H1 (cell line): ENCODE results near the gene LTO1. TPM values are rescaled to one million over a fixed set of nuclear protein-coding genes. Genes with fewer than 3 reads are reported as not detected.

ENCODE experiments used
- ASH2L ChIP-seq: fragments of 200-600, 300-600 bp; sonication (generic); IDR thresholded peaks from one replicate; pipeline ENCODE4 v1.7.1; 2017; ENCODE audit warnings: low read length
- CHD2 ChIP-seq: IDR thresholded peaks from 2 replicates; pipeline ENCODE4 v1.6.1; 2012; ENCODE audit warnings: low read length, improper control_type of control experiment
- E2F6 ChIP-seq: IDR thresholded peaks from 2 replicates; pipeline ENCODE4 v1.6.1; 2012; ENCODE audit warnings: inconsistent platforms
- HDAC2 ChIP-seq, 2 experiments: fragments of 300-600 bp in 1 of 2; sonication (generic) in 1 of 2; IDR thresholded peaks; 2 replicates each; pipeline ENCODE4 v1.6.1; 2011 to 2012; ENCODE audit warnings: low read depth in 2 of 2, low read length in 2 of 2, mild to moderate bottlenecking in 2 of 2, moderate library complexity in 2 of 2, borderline replicate concordance in 1 of 2, inconsistent platforms in 1 of 2
- KDM5A ChIP-seq: fragments of 200-600 bp; IDR thresholded peaks from 2 replicates; pipeline ENCODE4 v1.7.1; 2012; ENCODE audit warnings: mild to moderate bottlenecking, low read length, inconsistent platforms, mixed read lengths
- POU5F1 ChIP-seq: IDR thresholded peaks from 2 replicates; pipeline ENCODE4 v1.6.1; 2011; ENCODE audit warnings: low read depth, mild to moderate bottlenecking, low read length, moderate library complexity
- RBBP5 ChIP-seq: IDR thresholded peaks from 2 replicates; pipeline ENCODE4 v1.7.1; 2012; ENCODE audit warnings: low read depth, mild to moderate bottlenecking, inconsistent platforms, low read length, moderate library complexity, borderline replicate concordance
- SAP30 ChIP-seq: fragments of 300-600 bp; sonication (generic); IDR thresholded peaks from 2 replicates; pipeline ENCODE4 v1.7.1; 2012; ENCODE audit warnings: low read length, moderate library complexity, mild to moderate bottlenecking, inconsistent platforms; ENCODE audit not compliant: insufficient read depth, insufficient replicate concordance
- SIX5 ChIP-seq: IDR thresholded peaks from 2 replicates; pipeline ENCODE4 v1.6.1; 2011; ENCODE audit warnings: mild to moderate bottlenecking, low read depth, low read length
- TBP ChIP-seq: IDR thresholded peaks from 2 replicates; pipeline ENCODE4 v1.6.1; 2011; ENCODE audit warnings: low read depth, low read length, improper control_type of control experiment
- YY1 ChIP-seq: IDR thresholded peaks from 2 replicates; pipeline ENCODE4 v1.6.1; 2011; ENCODE audit warnings: low read depth, mild to moderate bottlenecking, low read length
- polyA plus RNA-seq, 7 experiments: library from polyadenylated mRNA; depleted of rRNA in 3 of 7; stranded (reverse) in 5 of 7; unstranded in 2 of 7; fragments of >200 nt in 5 of 7; fragments of 200-250 nt in 2 of 7; gene quantifications; 1 replicate in 5 of 7; 2 replicates in 1 of 7; 4 replicates in 1 of 7; pipeline versions ENCODE4 v1.2.1 to v1.2.3, GENCODE V29; 2011 to 2013; ENCODE audit warnings: missing spikeins in 2 of 7, mixed read lengths in 2 of 7
- total RNA-seq: library from RNA; stranded (reverse); fragmentation: NEBNext Ultra II Directional; extraction: Animal tissue kit (Norgen Biotek cat#: 25700); gene quantifications from 2 replicates; pipeline ENCODE4 v1.2.1, GENCODE V29; 2021

Gene LTO1
- total and polyA plus RNA-seq, 2 of the 8 experiments (the other 6 are each of a cell fraction or from before 2014, with no cell fraction given), result 15.4 to 21.3 TPM

GRCh38 chr11:69674886-69675714, at the start of gene LTO1 (continued):
- TF ChIP-seq E2F6 (peak; percentile 62; the same call in 1 of the 2 replicates), RBBP5 (0 out of 2 replicates have a peak, but pooled peaks have one; percentile 72), YY1 (0 out of 2 replicates have a peak, but pooled peaks have one; percentile 5), SAP30 (peak; percentile 46), ASH2L (peak; percentile 75), POU5F1 (no peak), KDM5A (peak; percentile 45; the same call in 1 of the 2 replicates), CHD2 (no peak), HDAC2 (IDR thresholded peaks at IDR 0.05; ENCODE audit: borderline replicate concordance in 1 of 2, low read depth in 2 of 2, low read length in 2 of 2) (peak in 1 of 2 experiments; percentile 84; a peak in 1 of 4 replicates), TBP (peak; percentile 67), SIX5 (no peak)
